ENCODE data around the gene BAIAP2L2. TPM values are rescaled to one million over a fixed set of nuclear protein-coding genes. Genes with fewer than 3 reads are reported as not detected.

Gene BAIAP2L2
- total and polyA plus RNA-seq, 2 experiments from 2014 or later, result 3.9 to 5.6 TPM

Other genes with a start within 250 kb of the BAIAP2L2 start
- 33.1 and 34.8 TPM in 2 replicates for gene MICALL1, start 204.4 kb downstream of the BAIAP2L2 start, total RNA-seq (2014; rRNA removed; shearing (Covaris generic))
- gene MICALL1, start 204.4 kb downstream of the BAIAP2L2 start, polyA plus RNA-seq (2016; fragmentation: Nextera tagmentation; extraction: Ambion mirVana), result 4.8 and 5.9 TPM in 2 replicates
- gene C22orf23, start 157.1 kb downstream of the BAIAP2L2 start, total RNA-seq (2014; rRNA removed; shearing (Covaris generic)), result 0.38 TPM in 1 of 2 replicates, not detected in the other
- 0.64 TPM in 1 of 2 replicates, not detected in the other for gene C22orf23, start 157.1 kb downstream of the BAIAP2L2 start, polyA plus RNA-seq (2016; fragmentation: Nextera tagmentation; extraction: Ambion mirVana)
- 64.6 and 144 TPM in 2 replicates for gene POLR2F, start 157.0 kb downstream of the BAIAP2L2 start, total RNA-seq (2014; rRNA removed; shearing (Covaris generic))
- 429 and 450 TPM in 2 replicates for gene POLR2F, start 157.0 kb downstream of the BAIAP2L2 start, polyA plus RNA-seq (2016; fragmentation: Nextera tagmentation; extraction: Ambion mirVana)
- 2.1 and 2.3 TPM in 2 replicates for gene SOX10, start 126.1 kb downstream of the BAIAP2L2 start, total RNA-seq (2014; rRNA removed; shearing (Covaris generic))
- 1.1 and 1.3 TPM in 2 replicates for gene SOX10, start 126.1 kb downstream of the BAIAP2L2 start, polyA plus RNA-seq (2016; fragmentation: Nextera tagmentation; extraction: Ambion mirVana)
- gene PICK1, start 53.3 kb downstream of the BAIAP2L2 start, total RNA-seq (2014; rRNA removed; shearing (Covaris generic)), result 28.3 and 36.2 TPM in 2 replicates
- gene PICK1, start 53.3 kb downstream of the BAIAP2L2 start, polyA plus RNA-seq (2016; fragmentation: Nextera tagmentation; extraction: Ambion mirVana), result 14.0 and 15.9 TPM in 2 replicates
- gene SLC16A8, start 26.5 kb downstream of the BAIAP2L2 start, total RNA-seq (2014; rRNA removed; shearing (Covaris generic)), result 0.66 and 1.0 TPM in 2 replicates
- gene SLC16A8, start 26.5 kb downstream of the BAIAP2L2 start, polyA plus RNA-seq (2016; fragmentation: Nextera tagmentation; extraction: Ambion mirVana), result 0.52 and 0.56 TPM in 2 replicates
- 6.3 and 12.6 TPM in 2 replicates for gene PLA2G6, start 71.1 kb upstream of the BAIAP2L2 start, total RNA-seq (2014; rRNA removed; shearing (Covaris generic))
- gene PLA2G6, start 71.1 kb upstream of the BAIAP2L2 start, polyA plus RNA-seq (2016; fragmentation: Nextera tagmentation; extraction: Ambion mirVana), result 4.5 and 5.8 TPM in 2 replicates
- 7.7 and 8.9 TPM in 2 replicates for gene MAFF, start 91.3 kb upstream of the BAIAP2L2 start, total RNA-seq (2014; rRNA removed; shearing (Covaris generic))
- gene MAFF, start 91.3 kb upstream of the BAIAP2L2 start, polyA plus RNA-seq (2016; fragmentation: Nextera tagmentation; extraction: Ambion mirVana), result 2.2 and 2.3 TPM in 2 replicates
- 76.5 and 95.1 TPM in 2 replicates for gene TMEM184B, start 162.3 kb upstream of the BAIAP2L2 start, total RNA-seq (2014; rRNA removed; shearing (Covaris generic))
- gene TMEM184B, start 162.3 kb upstream of the BAIAP2L2 start, polyA plus RNA-seq (2016; fragmentation: Nextera tagmentation; extraction: Ambion mirVana), result 40.7 and 42.2 TPM in 2 replicates
- 233 and 259 TPM in 2 replicates for gene CSNK1E, start 206.7 kb upstream of the BAIAP2L2 start, total RNA-seq (2014; rRNA removed; shearing (Covaris generic))
- gene CSNK1E, start 206.7 kb upstream of the BAIAP2L2 start, polyA plus RNA-seq (2016; fragmentation: Nextera tagmentation; extraction: Ambion mirVana), result 180 and 189 TPM in 2 replicates